Activated CD4-positive, CD25-positive, alpha-beta regulatory T cell treated with anti-CD3 and anti-CD28 coated beads, Interleukin-2, amount 50 U/mL, for 24 hours (primary cell): ENCODE data around the gene SZRD1.

ENCODE experiments used
- ATAC-seq, 2 donors: fragments of 150-1000 bp; cut with Tn5 transposase; one replicate each; pipeline ENCODE4 v1.10.0; 2021; ENCODE audit warnings: mild to moderate bottlenecking in 1 of 2, moderate library complexity in 1 of 2

SZRD1 gene

DNA sequence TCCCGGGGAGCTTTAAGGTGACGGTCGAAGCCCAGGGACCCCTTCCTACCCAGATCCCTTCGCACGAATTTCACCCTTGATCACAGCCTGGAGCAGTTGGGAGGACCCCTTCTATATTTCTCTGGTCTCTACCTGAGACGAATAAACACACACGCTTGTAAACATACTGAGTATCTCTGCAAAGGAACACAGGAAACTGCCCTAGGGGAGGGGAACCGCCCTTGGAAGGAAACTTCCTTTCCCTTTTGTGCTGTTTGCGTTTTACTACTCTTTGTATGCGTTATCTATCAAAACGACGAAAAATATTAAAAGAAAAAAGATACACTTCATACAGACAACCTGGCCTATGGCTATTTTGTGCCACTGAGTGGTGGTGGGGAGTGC lies 74.2 kb downstream of the SZRD1 start:
- peak; percentile 3 to 4 for ATAC-seq

DNA sequence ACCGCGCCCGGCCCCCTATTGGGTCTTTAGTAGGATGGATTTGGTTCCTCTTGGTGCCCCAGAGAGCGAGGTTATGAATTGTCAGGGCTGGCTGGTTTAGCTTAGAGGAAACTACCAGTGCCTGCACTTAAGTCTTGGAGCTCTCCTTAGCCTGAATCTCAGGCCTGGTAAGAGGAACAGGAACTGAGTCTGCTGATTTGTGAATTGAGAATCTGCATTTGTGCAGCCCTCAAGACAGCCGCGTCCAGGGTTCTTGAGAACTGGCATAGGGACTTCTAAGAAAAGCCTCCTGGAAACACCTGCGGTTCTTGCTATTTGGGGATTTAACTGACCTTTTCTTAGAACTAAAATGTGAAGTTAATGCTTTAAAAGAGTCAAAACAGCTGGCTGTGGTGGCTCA lies 75.2 kb downstream of the SZRD1 start:
- no peak for ATAC-seq

DNA sequence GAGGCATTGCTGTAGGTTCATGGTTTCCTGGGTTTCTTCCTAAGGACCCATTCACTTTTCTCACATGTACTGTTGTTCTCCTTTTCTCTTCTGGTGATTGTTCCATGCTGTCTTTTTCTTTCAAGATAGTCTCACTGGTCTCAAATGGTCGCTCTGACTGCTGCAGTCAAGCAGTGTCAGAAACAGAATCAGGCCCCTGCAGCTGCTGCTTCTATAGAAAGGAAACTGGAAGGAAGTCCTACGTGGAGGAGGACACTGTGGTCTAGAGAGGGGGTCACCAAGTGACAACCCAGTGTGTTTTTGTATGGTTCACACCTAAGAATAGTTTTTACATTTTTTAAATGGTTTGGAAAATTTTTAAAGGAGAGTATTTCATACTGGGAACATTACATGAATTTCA lies 75.9 kb downstream of the SZRD1 start:
- ATAC-seq = no peak

DNA sequence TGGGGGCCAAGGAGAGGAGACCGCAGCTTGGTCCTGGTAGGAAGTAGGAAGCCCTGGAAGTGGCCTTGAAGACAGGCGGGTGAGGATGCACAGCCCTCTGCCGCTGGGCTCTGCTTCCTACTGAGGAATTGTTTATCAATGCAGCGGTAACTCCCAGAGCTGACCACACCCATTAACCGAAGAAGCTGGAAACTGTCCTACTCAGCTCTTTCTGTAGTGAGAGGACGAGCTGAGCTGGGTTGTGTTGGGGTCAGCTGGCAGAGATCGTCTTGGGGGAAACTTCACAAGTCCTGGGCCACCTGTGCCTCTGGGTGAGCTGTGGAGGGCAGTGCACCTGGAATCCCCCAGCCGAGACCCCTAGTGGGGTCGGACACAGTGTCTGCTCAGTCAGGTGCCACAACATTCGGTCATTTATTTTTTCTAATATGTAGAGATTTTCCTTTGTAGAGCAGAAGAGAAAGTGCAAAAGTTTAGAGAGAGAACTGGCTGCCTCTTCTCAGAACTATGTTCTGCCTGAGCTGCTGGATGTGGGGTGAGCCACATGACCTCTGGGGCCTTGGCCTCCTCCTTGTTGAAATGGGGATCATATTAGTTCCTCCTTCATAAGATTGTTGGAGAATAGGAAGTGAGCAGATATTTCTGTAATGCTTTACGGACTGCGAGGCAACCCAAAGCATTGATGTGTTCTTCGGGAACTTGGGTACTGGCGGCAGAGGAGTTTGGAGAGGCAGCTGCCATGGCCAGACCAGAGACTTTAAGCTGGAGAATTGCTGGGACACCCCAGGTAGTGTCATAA lies 77.1 kb downstream of the SZRD1 start:
- no peak for ATAC-seq

DNA sequence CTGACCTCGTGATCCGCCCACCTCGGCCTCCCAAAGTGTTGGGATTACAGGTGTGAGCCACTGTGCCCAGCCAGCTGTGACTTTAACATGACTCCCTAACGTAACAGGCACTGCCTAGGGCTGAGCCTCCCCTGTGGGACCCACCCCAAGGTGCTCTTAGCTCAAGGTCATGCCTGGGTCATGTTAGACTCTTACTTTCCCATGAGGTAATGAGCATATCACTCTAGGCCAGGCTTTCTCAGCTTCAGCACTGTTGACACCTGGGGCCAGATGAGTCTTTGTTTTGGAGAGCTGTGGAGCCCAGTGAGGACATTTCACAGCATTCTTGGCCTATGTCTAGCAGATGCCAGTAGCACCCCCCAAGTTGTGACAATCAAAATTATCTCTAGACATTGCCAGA lies 78.0 kb downstream of the SZRD1 start:
- ATAC-seq = no peak

DNA sequence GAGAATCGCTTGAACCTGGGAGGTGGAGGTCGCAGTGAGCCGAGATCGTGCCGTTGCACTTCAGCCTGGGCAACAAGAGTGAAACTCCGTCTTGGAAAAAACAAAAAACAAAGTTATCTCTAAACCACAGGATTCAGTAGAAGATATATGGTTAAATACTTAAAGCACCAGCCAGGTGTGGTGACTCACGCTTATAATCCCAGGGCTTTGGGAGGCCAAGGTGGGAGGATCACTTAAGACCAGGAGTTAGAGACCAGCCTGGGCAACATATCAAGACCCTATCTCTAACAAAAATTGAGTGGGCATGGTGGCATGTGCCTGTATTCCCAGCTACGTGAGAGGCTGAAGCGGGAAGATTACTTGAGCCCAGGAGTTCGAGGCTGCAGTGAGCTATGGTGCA lies 79.1 kb downstream of the SZRD1 start:
- ATAC-seq = no peak

DNA sequence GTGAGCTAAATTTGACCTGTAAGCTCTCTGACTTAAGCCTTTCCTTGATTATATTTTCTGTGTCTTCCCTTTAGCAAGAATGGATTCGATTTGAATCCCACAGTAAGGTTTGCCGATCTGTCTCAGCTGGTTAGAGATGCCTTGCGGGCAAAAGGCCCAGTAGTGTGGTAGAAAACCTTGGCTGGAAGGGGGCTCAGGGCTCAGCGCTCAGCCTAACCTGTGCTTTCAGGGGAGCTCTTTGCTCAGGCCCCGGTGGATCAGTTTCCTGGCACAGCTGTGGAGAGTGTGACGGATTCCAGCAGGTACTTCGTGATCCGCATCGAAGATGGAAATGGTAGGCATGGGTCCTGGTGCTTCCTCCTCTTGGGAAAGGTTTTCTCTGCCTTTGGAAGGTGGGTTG lies 80.6 kb downstream of the SZRD1 start:
- no peak for ATAC-seq
